Kidney capillary endothelial cell (primary cell): Measurements from ENCODE around the gene FAM98C.
"Not testable (repeated sequence)": the region's sequence is repeated elsewhere in the genome, so short reads cannot be mapped to it uniquely, and the experiment has no call there.

Experiments used
- DNase-seq: peaks from one replicate; pipeline ENCODE4 v3.0.0-alpha.2; 2018; ENCODE audit warnings: low spot score

FAM98C gene

DNA sequence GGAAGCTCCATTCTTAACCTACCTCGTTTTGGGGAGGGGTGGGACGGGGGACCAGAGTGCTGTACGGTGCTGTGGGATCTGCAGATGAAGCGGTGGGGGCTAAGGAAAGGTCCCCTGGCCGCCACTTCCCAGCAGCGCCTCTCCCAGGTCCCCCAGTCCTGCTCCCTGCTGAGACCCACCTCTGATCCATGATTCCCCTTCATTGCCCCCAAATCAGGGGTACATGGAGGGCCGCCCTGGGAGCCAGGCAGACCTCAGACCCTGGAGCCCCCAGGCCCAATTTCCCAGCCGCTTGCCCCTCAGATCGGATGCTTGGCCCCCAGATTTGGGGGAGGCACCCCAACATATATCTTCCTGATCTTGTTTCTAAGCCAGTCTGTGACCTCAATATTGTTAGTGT, 3.8 kb upstream of the FAM98C start:
- DNase-seq: no peak

- DNase-seq: no peak
Measured at GRCh38 chr19:38399537-38399936, 3.4 kb upstream of the FAM98C start.

- no peak for DNase-seq
Measured at GRCh38 chr19:38400361-38400760, 2.5 kb upstream of the FAM98C start.

DNA sequence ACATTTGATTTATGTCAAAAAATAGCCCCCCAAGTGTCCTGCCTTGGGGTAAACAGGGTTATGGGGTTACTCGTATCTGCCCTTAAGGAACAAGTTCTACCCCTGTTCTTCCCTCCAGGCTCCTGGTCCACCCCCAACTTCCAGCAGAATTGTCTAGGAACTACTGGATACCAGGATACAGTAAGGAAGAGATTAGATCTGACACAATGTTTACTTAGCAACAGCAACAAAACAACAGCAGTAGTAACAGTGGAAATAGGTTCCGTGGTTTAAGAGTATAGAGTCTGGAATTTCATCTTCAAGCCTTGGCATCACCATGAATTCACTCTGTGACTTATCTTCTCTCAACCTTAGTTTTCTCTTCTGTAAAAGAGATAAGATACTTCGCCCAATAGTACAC, 1.7 kb upstream of the FAM98C start:
- DNase-seq: no peak

- no peak for DNase-seq
Measured at GRCh38 chr19:38402623-38402966, 298 bp upstream of the FAM98C start.

- DNase-seq: no peak
Measured at GRCh38 chr19:38404858-38405257, 2.0 kb downstream of the FAM98C start.

- DNase-seq: no peak
Measured at GRCh38 chr19:38405276-38405675, 2.4 kb downstream of the FAM98C start.

GRCh38 chr19:38409631-38410133, 6.8 kb downstream of the FAM98C start:
- no peak for DNase-seq

- DNase-seq: not testable (repeated sequence)
Measured at GRCh38 chr19:38410407-38410806, 7.5 kb downstream of the FAM98C start.

- no peak for DNase-seq
Measured at GRCh38 chr19:38411041-38411712, 8.3 kb downstream of the FAM98C start.

GRCh38 chr19:38411898-38412297, 9.0 kb downstream of the FAM98C start:
- not testable (repeated sequence) for DNase-seq

- no peak for DNase-seq
Measured at GRCh38 chr19:38412491-38412890, 9.6 kb downstream of the FAM98C start.

GRCh38 chr19:38412961-38413360, 10.1 kb downstream of the FAM98C start:
- DNase-seq: no peak

DNA sequence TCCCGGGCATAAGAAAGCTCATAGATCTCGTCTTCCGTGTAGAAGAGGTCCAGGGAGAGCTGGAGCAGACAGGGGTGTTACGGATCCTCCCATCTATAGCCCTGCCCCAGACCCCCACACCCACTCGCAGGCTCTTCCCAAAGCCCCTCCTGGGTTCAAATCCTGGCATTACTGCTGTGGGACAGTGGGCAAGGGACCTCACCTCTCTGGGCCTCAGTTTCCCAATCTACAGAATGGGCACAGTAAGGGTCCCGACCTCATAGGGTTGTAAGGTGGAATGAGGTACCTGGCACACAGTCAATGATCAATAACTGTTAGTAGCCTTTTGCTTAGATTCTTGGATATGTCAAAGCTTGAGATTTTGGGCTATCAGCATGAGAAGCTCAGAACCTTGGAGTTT, 10.5 kb downstream of the FAM98C start:
- DNase-seq: no peak

DNA sequence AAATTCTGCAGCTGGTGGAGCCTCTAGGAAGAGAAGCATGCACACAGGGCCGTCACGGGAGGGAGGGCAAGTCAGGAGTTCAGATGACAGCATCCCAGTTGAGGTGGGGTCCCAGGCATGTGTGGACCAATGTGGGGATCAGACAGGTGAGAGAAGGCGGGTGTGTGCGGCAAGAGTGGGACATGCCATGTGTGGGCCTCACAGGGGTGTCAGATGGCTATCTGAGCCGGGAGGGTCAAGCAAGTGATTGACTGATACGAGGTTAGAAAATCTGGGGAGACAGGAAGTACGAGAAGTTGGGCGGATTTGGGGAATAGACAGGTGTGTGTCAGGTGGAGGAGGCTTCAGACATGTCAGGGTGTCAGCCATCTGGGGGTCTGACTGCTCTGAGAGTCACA, 14.3 kb downstream of the FAM98C start:
- no peak for DNase-seq

- DNase-seq: no peak
Measured at GRCh38 chr19:38417544-38418506, 14.9 kb downstream of the FAM98C start.

- no peak for DNase-seq
Measured at GRCh38 chr19:38420935-38421334, 18.0 kb downstream of the FAM98C start.

GRCh38 chr19:38421856-38422255, 19.0 kb downstream of the FAM98C start:
- no peak for DNase-seq

DNA sequence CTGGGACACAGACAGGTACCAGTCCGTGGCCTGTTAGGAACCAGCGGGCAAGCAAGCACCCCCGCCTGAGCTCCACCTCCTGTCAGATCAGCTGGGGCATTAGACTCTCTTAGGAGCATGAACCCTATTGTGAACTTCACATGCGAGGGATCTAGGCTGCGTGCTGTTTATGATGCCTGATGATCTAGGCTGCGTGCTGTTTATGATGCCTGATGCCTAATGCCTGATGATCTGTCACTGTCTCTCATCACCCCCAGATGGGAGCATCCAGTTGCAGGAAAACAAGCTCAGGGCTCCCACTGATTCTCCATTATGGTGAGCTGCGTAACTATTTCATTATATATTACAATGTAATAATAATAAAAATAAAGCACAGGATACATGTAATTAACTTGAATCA, 19.5 kb downstream of the FAM98C start:
- no peak for DNase-seq

DNA sequence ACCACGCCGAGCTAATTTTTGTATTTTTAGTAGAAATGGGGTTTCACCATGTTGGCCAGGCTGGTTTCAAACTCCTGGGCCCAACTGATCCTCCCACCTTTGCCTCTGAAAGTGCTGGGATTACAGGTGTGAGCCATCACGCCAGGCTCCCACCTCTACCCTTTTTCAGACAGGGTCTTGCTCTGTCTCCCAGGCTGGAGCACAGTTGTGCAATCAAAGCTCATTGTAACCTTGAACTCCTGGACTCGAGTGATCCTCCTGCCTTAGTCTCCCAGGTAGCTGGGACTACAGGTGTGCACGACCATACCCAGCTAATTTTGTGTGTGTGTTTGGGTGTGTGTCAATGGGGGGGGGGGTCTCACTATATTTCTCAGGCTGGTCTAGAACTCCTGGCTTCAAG, 21.4 kb downstream of the FAM98C start:
- DNase-seq: no peak

DNA sequence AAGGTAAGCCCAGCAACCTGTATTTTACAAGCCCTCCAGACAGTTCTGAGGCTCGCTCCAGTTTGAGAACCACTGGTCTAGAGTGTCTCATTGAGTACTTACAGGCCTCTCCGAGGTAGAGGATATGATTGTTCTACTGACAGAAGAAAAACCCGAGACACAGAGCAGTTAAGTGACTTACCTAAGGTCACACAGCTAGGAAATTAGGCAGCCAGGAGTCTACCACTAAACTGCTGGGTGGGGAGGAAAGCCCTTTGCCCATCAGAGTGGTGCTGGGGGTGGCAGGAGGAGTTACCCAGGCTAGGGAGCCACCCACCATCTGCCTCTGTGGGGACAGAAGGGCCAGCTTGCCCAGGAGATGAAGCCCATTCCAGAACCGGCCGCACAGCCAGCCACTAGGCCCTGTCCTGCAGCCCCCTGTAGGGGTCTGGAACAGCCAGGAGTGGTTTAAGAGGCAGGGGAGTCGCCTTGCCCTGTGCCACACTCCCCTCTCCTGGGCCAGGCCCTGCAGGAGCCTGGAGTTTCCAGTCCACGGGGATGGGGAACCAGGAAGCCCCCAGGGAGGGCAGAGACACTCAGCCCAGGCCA, 22.4 kb downstream of the FAM98C start:
- no peak for DNase-seq

DNA sequence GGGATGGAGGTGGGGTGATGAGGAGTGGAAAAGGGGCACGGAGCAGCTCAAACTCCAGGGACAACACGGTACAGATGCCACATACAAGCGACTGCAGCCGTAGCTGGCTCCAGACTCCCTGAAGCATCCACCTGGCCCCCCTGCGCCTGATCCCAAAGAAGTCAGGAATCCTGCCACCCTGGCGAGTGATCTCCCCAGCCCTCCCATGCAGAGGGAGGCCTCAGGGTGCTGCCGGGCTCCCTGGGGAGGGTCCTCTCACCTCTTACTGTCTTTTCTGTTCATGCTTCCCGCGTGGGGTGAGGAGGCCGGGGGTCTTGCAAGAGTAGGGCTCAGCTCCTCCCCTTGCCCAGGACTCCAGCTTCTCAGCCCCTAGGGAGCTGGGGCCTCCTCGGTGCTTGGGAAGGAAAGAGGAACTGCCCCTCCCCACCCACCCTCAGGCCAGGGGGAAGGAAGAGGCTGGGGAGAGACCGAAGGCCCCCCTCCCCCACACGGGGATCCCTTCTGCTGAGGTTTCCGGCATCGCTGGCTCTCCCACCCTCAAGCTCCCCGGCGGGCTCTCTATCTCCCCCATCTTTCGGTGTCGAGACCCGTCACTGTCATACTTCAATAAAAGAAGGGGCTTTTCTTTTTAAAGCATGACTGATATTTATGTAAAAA, 23.0 kb downstream of the FAM98C start, which contains the start of gene RASGRP4:
TSS of gene RASGRP4 (minus strand) at position 410 of the 657 bp plus-strand sequence. CDS start at position 282, 128 bp downstream.
- no peak for DNase-seq
